ENCODE measurements around the gene SUDS3.
A peak's percentile ranks its signal among the peaks of the same experiment; 100 is the strongest.
"Not testable (repeated sequence)": the region's sequence is repeated elsewhere in the genome, so short reads cannot be mapped to it uniquely, and the experiment has no call there.

SUDS3 gene

GRCh38 chr12:118376089-118377020 is at the start of gene SUDS3:
Gene SUDS3 (plus strand): TSS chr12:118376555. CDS start chr12:118376692, 137 bp downstream.
- H3K27ac ChIP-seq = peak within 1 kb of the TSS; percentile 77
- DNase-seq (ENCODE audit: low read depth, low spot score) = peak; percentile 8

GRCh38 chr12:118326991-118327390 is 49.4 kb upstream of the SUDS3 start:
- H3K27ac ChIP-seq = no peak overlapping the region
- DNase-seq (ENCODE audit: low read depth, low spot score) = no peak

GRCh38 chr12:118327391-118327790 is 49.0 kb upstream of the SUDS3 start:
- H3K27ac ChIP-seq = no peak overlapping the region
- no peak for DNase-seq (ENCODE audit: low read depth, low spot score)

GRCh38 chr12:118328486-118329330 is 47.6 kb upstream of the SUDS3 start:
- H3K27ac ChIP-seq = no peak overlapping the region
- no peak for DNase-seq (ENCODE audit: low read depth, low spot score)

GRCh38 chr12:118330421-118331018 is 45.8 kb upstream of the SUDS3 start:
- no peak for DNase-seq (ENCODE audit: low read depth, low spot score)
- H3K27ac ChIP-seq = peak overlapping the region; percentile 13

- DNase-seq (ENCODE audit: low read depth, low spot score) = no peak
- no peak overlapping the region for H3K27ac ChIP-seq
Measured at GRCh38 chr12:118332511-118332910, 43.8 kb upstream of the SUDS3 start.

- no peak for DNase-seq (ENCODE audit: low read depth, low spot score)
- H3K27ac ChIP-seq = no peak overlapping the region
Measured at GRCh38 chr12:118334241-118334640, 42.1 kb upstream of the SUDS3 start.

- DNase-seq (ENCODE audit: low read depth, low spot score) = no peak
- no peak overlapping the region for H3K27ac ChIP-seq
Measured at GRCh38 chr12:118334939-118335567, 41.3 kb upstream of the SUDS3 start.

GRCh38 chr12:118336123-118336522 is 40.2 kb upstream of the SUDS3 start:
- no peak overlapping the region for H3K27ac ChIP-seq
- DNase-seq (ENCODE audit: low read depth, low spot score) = no peak

GRCh38 chr12:118337194-118337838 is 39.0 kb upstream of the SUDS3 start:
- H3K27ac ChIP-seq = no peak overlapping the region
- DNase-seq (ENCODE audit: low read depth, low spot score) = no peak

- no peak overlapping the region for H3K27ac ChIP-seq
- DNase-seq (ENCODE audit: low read depth, low spot score) = no peak
Measured at GRCh38 chr12:118342090-118342489, 34.3 kb upstream of the SUDS3 start.

GRCh38 chr12:118344829-118345228 is 31.5 kb upstream of the SUDS3 start:
- no peak overlapping the region for H3K27ac ChIP-seq
- DNase-seq (ENCODE audit: low read depth, low spot score) = no peak

GRCh38 chr12:118345355-118345754 is 31.0 kb upstream of the SUDS3 start:
- DNase-seq (ENCODE audit: low read depth, low spot score) = no peak
- H3K27ac ChIP-seq = no peak overlapping the region

- H3K27ac ChIP-seq = no peak overlapping the region
- DNase-seq (ENCODE audit: low read depth, low spot score) = no peak
Measured at GRCh38 chr12:118346895-118347294, 29.5 kb upstream of the SUDS3 start.

GRCh38 chr12:118347916-118348315 is 28.4 kb upstream of the SUDS3 start:
- no peak overlapping the region for H3K27ac ChIP-seq
- DNase-seq (ENCODE audit: low read depth, low spot score) = no peak

- H3K27ac ChIP-seq = no peak overlapping the region
- DNase-seq (ENCODE audit: low read depth, low spot score) = no peak
Measured at GRCh38 chr12:118350908-118351559, 25.3 kb upstream of the SUDS3 start.

GRCh38 chr12:118353721-118354120 is 22.6 kb upstream of the SUDS3 start:
- H3K27ac ChIP-seq = no peak overlapping the region

GRCh38 chr12:118354503-118354902 is 21.9 kb upstream of the SUDS3 start:
- H3K27ac ChIP-seq; DNase-seq (ENCODE audit: low read depth, low spot score): not testable (repeated sequence)

More at GRCh38 chr12:118353721-118354120, 22.6 kb upstream of the SUDS3 start:
- no peak for DNase-seq (ENCODE audit: low read depth, low spot score)

GRCh38 chr12:118354903-118355302 is 21.5 kb upstream of the SUDS3 start:
- no peak overlapping the region for H3K27ac ChIP-seq
- DNase-seq (ENCODE audit: low read depth, low spot score) = no peak
